ENCODE data around the gene SECISBP2.
"Not testable (repeated sequence)": the region's sequence is repeated elsewhere in the genome, so short reads cannot be mapped to it uniquely, and the experiment has no call there.

The SECISBP2 gene

DNA sequence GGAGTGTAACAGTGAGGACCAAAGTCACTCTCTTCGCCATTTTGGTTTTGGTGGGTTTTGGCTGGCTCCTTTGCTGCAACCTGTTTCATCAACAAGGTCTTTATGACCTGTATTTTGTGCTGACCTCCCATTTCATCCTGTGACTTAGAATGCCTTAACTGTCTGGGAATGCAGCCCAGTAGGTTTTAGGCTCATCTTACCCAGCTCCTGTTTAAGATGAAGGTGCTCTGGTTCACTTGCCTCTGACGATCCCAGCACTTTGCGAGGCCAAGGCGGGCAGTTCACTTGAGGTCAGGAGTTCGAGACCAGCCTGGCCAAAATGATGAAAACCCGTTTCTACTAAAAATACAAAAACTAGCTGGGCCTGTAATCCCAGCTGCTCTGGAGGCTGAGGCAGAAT lies 9.1 kb upstream of the SECISBP2 start:
- DNase-seq, result no peak

DNA sequence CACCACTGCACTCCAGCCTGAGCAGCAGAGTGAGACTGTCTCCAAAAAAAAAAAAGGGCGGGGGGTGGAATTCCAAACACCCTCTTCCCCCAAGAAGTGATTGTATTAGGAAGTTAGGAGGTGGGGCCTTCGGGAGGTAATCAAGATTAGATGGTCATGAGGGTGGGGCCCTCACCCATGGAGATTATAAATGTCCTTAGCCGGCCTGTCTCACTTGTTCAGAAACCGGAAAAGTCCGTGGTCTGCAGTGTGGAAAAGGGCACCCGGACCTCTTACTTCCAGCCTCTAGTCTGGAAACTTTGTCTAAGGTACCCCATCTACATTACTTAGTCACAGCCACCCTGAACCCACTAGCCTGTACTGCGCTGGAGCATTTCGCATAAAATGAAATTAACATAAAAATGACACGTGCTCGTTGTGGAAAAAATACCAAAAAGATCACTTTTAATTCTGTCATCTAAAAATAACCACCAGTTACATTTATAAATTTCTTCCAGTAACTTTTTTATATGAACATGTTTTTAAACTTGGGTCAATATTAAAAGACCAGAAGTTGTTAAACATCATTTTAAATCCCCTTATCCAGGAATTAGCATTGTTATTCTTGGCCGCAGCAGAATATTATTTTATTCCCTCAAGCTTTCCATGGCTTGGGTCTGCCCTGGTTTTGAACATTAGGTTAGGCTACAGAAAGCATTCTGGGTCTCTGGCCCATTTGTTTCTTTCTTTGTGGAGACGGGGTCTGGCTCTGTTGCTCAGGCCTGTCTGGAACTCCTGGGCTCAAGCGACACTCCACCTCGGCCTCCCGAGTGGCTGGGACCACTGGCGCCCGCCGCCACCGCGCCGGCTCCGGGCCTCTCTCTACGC lies 8.5 kb upstream of the SECISBP2 start:
- DNase-seq, result peak; percentile 39

DNA sequence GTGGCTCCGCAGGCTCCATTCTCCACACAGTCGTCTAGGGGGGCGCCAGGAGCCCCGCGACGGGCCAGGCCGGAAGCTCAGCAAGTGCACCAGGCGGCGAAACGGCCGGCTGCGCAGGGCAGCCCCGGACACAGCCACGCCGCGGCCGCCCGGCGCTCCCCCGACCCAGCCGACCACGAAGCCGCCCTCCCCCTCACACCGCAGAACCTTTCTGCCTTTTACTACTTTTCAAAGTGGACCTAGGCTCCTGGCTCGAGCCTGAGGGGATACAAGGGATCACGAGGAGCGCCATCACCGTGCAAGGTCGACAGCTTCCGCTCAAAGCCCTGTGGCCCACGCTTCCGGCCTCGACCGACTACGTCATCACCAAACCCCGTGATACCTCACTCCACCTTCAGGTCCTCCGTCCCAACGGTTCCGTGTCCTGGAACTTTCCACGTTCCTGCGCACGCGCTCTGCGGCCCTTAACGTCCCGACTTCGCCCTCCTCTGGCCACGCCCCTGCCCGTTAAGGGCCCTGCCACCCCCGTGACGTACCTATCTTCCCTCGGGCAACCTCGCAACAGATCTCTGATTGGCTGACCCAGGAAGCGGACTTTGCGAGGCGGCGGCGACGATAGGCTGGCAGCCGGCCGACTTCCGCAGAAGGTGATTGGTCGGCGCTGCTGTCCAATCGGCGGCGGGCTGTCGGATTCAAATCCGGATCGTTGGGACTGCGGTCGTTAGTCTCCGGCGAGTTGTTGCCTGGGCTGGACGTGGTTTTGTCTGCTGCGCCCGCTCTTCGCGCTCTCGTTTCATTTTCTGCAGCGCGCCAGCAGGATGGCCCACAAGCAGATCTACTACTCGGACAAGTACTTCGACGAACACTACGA lies 7.6 kb upstream of the SECISBP2 start, which contains the start of gene CKS2:
Gene CKS2, plus strand, starts transcription at position 721 of the 871 bp plus-strand sequence. Its CDS starts 98 bp downstream, at position 819.
- peak; percentile 97 for DNase-seq

DNA sequence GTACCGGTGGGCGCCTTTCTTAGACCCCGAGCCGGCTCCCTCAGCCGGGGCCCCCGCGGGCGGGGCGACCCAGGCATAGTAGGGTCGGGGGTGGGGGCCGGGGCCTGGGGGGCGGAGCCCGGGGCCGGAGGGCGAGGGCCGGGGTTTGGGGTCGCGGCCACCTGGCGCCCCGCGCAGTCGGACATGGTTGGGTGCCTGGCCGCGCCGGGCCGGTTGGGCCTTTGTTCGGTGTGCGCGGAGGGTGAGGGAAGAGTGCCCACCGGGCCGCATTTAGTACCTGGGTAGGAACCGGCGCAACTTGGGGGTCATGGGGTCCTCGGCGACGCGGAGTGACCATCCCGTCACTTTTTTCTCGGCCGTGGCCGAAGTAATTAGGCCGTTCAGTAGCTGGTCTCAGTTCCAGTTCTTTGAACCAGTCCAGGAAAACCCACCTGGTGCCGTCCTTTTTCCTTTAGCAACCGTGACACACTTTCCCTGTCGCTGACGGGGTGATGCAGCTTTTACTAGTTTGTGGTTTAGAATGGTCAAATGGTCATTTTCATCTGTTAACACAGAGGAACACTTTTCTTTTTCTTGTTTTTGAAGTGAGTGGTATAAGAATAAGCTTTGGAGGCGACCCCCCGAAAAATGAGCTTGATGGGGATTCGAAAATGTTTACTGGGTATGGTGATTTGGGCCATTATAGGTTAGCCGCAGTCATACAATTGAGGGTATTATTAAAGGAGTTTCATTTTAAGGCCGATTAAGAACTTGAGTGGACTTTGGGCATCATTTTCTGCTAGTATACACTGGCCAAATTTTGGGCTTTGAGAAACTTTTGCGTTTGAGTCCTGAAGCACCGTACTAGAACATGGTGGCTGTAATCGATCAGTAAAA lies 6.7 kb upstream of the SECISBP2 start:
- DNase-seq, result peak; percentile 68

DNA sequence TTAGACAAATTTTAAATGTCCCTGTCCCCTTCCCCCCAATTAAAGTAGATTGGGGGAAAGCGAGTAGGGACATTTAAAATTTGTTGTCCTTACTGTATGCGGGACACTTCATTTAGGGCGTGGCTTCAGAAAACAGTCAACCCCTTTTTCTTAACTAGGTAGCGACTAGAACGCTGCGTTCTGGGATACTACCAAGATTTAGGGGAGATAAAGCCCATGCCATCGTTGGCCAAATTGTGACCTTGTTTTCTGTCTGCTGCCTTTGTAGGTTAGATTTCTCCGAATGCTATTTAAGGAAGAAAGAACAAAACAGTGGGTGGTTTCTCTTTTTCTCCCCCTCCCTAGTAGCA lies 6.1 kb upstream of the SECISBP2 start:
- peak; percentile 53 for DNase-seq

DNA sequence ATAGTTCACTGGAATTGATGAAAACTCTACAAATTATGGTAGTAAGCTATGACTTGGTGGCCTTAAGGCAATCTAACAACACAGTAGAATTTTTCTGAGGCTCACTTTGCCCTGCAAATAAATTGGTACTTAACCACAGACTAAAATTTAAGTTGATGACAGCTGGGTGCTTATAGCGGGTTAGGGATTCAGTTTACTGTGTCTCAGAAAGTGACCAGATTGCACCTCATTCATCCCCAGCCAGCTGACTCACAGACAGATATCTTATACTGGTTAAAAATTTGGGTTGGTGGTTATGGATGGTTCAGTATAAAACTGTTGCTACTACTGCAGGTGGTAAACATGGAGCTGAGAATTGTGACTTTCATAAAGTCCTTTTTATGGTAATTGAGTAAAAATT lies 4.5 kb upstream of the SECISBP2 start:
- DNase-seq, result no peak

DNA sequence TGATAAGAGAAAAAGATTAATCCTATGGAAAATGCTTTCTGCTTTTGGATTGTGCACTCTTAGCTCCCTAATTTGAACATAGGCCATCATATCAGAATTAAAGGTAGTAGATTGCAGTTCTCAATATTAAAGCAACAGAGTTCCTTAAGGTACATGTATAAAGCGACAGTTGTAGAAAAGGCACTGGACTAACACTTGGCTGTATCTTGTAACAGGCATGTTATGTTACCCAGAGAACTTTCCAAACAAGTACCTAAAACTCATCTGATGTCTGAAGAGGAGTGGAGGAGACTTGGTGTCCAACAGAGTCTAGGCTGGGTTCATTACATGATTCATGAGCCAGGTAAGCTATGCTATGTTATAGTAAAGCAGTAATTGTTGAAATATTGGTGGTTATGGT lies 3.3 kb upstream of the SECISBP2 start:
- DNase-seq, result no peak

DNA sequence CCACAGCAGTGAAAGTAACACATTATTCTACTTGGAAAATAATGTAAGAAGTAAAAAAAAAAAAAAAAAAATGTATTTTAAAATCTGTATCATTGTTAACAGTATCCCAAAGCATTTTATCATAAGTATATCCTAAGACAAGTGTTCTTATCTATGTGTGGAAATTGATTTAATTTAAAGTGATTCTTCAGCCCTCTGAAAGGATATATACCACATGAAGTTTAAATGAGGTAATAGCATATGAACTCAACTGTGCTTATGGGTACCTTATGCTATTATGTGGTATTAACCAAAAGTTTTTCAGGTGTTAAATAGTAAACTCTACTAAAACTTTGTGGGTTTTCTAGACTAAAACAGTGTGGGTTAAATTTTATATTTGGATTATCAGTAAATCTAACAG lies 2.8 kb upstream of the SECISBP2 start:
- DNase-seq, result no peak

DNA sequence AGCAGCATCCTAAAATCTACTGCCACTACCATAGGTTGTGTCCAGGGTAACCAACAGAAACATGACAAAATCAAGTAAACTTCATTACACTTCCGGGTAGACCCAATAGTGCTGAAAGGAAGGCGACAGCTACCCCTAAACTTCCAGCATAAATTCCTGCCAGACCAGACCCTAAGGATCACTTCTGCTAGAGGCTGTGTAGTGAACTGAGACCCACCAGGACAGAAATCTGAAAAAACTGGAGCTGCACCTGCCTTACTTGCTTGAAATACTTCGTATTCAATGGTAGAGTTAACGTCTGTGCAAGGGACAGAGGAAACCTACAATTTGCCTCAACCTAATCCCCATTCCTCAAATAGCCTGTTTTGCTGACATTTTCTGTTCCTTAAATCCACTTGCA lies 1.0 kb upstream of the SECISBP2 start:
- DNase-seq, result no peak

DNA sequence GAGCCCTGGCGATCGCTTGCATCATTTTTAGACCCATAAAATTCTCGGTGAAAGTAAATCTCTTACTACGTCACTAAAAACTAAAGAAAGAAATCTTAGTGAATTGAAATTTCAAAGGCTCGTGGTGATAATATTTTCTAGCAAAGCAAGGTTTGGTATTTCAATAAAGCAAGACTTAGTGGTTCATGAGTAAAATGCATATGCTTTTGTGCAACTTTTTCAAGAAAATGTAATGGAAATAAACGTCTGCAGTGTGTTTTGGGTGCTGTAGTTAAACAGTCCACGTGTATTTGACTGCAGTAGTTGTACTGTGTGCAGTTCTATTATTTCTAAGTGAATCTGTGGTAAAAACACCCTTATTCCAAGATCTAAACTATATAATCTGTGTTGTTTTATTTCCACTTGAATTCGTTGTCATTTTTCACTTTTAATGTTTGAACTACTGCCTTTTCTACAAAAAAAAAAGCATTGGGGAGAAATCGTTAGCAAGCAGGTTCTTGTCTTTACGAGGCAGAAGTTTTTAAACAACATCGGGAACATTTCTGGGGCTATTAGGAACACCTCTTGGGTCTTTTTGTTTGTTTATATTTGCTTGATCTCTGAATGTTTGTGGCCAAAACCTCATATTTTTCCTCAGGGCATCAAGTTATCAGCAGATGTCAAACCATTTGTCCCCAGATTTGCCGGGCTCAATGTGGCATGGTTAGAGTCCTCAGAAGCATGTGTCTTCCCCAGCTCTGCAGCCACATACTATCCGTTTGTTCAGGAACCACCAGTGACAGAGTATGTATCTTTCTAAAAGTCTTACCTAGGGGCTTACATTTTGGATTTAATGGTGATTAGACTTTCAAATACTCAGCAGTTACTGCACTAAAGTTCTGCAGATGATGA lies 960 bp downstream of the SECISBP2 start:
- peak; percentile 38 for DNase-seq

DNA sequence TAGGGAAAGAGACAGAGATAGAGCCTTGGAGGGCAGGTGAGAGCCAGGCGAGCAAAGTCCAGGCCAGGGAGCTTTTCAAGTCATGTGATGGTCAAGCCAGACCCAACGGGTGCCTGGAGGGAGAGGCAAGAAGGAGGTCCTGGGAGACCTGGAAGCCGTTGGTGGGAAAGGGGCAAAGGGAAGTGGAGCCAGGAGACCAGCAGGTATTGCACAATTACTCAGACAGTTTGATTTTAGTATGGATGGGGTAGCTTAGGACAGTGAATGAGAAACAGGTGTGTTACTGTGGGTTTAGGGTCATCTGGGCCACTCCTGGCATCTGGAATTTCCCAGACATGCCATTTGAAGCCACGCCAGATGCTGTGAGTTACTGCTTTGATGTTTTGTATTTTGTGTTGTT lies 5.1 kb downstream of the SECISBP2 start:
- DNase-seq, result no peak

DNA sequence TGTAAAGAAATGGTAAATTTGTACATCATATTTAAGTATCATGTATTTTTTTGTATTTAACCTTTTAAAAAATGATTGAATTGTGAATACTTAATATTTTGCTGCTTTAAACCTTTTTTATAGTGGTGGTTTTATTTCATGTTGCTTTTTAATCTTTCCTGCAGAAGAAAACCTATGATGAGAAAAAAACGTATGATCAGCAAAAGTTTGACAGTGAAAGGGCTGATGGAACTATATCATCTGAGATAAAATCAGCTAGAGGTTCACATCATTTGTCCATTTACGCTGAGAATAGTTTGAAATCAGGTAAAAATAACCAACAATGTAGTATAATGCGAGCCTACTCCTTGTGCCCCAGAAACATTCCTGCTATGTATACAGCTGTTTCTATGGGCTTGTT lies 7.4 kb downstream of the SECISBP2 start:
- DNase-seq, result no peak

DNA sequence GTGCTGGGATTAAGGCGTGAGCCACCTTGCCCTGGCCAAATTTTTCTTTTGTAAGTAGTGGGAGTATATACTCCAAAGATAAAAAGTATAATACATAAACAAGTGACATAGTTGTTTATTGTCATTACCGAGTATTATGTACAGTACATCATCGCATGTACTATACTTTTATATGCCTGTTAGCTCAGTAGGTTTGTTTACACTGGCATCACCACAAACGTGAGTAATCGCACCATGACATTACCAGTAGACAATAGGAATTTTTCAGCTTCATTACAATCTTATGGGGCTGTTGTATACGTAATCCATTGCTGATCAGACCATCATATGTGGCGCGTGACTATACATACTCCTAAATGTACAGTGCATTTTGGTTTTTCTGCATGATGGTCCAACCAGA lies 9.8 kb downstream of the SECISBP2 start:
- DNase-seq, result no peak

DNA sequence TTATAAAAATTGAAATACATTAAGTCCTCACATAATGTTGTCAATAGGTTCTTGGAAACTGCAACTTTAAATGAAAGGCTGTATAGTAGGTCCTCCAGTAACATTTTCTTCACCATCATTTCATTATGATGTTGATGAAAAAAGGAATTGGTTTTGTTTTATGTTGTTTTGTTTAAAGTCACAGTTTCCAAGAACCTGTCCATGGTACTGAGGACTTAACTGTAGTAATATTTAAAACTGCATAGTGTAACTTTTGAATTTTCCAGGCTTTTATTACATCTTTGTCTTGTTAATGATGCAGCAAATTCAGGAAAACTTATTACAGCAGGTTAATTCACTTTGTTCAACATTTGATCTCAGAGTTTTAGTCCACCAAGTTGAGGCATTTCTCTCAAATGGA lies 11.6 kb downstream of the SECISBP2 start:
- no peak for DNase-seq

DNA sequence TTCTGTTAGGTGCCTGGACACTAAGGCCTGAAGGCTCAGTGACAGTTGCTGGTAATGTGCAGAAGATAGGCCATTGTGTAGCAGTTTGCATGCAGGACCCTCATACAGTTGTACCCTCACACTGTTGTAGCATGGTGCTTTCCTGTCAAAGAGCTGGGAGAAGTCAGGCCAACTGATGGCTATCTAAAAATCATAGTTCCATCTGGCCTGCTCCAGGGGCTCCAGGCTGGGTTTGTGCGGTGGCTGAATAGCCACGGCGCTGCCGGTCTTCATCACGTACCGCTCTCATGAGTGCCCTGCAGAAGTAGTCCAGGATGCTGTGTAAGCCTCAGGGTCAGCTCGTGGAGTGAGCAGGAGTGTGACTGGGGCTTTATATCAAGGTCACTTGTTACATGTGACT lies 12.2 kb downstream of the SECISBP2 start:
- no peak for DNase-seq

DNA sequence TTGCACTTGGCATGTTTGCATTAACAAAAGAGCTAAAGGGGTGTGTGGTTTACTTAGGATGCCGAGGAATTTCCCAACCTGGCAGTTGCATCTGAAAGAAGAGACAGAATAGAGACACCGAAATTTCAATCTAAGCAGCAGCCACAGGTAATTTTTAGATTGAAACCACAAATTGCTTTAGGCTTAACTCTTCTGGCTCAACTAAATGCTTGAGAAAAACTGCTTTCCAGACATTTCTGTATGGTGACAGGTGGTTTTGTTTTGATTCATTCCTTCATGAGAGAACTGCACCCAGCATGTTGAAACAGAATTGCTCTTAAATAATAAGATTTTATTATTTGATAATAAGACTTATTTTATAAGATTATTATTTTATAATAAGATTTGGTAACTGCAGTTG lies 21.5 kb downstream of the SECISBP2 start:
- no peak for DNase-seq

DNA sequence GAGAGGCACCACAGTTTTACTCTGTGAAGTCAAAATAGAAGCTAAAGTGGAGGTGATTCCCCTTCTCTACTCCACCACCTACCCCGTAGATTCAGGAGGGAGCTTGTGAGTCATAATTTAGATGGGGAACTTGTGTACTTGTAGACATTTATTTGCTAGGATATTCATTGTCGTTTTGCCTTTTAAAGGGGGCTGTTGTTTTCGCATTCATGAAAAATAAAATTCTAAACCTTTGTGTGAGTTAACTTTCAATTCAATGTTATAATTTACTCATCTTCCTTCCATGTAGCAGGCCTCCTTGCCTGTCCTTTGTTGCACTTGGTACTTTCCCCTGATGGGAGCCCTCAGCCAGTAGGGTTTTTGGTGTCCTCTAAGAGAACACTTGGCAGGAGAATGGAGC lies 22.0 kb downstream of the SECISBP2 start:
- no peak for DNase-seq

DNA sequence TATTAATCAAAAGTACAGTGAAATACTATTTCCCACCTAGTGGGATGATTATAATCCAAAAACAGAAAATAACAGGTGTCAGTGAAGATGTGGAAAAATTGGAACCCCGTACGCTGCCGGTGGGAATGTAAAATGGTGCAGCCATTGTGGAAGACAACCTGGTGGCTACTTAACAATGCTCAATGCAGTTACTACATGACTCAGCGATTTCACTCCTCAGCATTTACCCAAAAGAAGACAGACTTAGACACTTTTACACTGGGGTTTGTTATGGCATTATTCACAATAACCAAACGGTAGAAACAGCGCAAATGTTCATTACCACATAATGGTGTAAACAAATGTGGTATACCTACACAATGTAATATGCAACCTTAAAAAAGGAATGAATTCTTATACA lies 23.9 kb downstream of the SECISBP2 start:
- DNase-seq, result no peak

DNA sequence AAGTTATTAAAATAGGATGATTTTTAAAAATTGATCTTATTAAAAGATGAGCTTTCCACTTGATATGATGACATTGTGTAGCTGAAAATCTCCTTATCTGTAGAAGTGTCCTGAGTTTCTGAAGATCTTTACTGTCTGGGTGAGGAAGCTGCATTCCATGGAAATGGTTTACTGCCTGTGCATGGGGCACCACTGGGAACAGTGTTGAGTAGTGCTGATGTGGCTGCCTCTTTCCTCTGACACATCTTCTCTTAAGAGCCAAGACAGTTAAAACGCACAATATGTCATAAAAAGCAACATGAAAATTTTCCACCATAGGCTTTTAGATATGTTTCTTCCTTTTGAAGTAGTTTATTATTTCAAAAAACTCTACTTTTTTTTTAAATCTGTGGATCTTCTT lies 24.6 kb downstream of the SECISBP2 start:
- DNase-seq, result no peak

DNA sequence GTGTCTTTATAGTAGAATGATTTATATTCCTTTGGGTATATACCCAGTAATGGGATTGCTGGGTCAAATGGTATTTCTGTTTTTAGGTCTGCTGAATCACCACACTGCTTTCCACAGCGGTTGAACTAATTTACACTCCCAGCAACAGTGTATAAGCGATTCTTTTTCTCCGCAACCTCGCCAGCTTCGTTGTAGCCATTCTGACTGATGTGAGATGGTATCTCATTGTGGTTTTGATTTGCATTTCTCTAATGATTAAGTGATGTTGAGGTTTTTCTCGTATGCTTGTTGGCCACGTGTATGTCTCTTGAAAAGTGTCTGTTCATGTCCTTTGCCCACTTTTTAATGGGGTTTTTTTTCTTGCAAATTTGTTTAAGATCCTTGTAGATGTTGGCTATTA lies 25.5 kb downstream of the SECISBP2 start:
- not testable (repeated sequence) for DNase-seq

DNA sequence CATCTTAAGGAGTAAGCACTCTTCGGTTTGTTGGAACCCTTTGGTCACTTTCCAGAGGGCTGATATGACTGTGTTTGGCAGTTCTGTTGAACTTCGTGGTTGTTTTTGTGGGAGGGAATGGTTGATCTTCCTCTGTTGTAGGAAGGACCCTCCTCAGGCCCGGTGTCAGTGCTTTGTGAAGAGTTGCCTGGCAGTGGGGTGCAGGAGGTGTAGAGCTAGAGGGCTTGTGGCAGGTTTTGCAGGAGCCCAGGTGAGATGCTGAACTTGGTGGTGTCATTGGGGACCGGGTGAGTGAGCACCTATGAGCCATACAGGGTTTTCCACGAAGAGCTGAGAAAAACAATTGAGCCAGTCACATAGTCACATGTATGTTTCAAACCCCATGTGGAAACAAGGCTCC lies 27.2 kb downstream of the SECISBP2 start:
- no peak for DNase-seq

DNA sequence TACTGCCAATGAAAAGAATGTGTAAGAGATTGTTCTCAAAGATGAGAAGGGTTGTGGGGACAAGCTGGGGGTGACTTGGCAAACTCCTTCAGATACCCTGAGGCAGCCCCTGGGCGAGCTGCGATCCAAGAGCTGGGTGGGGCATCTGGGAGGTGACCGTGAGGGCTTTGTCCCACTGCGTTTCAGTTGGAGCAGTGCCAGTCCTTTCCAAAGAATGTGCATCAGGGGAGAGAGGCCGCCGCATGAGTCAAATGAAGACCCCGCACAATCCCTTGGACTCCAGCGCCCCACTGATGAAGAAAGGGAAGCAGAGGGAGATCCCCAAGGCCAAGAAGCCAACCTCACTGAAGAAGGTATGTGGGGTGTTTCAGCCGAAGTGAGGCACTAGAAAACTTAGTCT lies 28.4 kb downstream of the SECISBP2 start:
- no peak for DNase-seq

Data from right kidney (tissue), 1 donor.